Activated naive CD8-positive, alpha-beta T cell treated with anti-CD3 and anti-CD28 coated beads, Interleukin-2, amount 10 ng/mL, durations not matched to agents 7 days and 5 days (primary cell): ENCODE data around the gene MST1. TPM values are rescaled to one million over a fixed set of nuclear protein-coding genes. Genes with fewer than 3 reads are reported as not detected.
A peak's percentile ranks its signal among the peaks of the same experiment; 100 is the strongest.

Experiments
- ATAC-seq: fragments of 150-1000 bp; cut with Tn5 transposase; one replicate; pipeline ENCODE4 v1.10.0; 2021; ENCODE audit warnings: low read depth, moderate library complexity
- POLR2A ChIA-PET: fragments of 350-600 bp; sonication (Branson Sonifier 250); formaldehyde crosslinking; loops from one replicate; lab custom pipeline; 2021; ENCODE audit warnings: antibody characterized with exemption; lab: Charles Lee
- DNase-seq: peaks from one replicate; pipeline ENCODE4 v3.0.0; 2021
- H3K27ac Mint-ChIP-seq: one replicate; pipeline ENCODE4 v1.8.0; 2022; ENCODE audit warnings: mild to moderate bottlenecking, mixed read lengths
- H3K27me3 Mint-ChIP-seq: one replicate; pipeline ENCODE4 v1.8.0; 2022; ENCODE audit warnings: mild to moderate bottlenecking, moderate library complexity, mixed read lengths
- H3K36me3 Mint-ChIP-seq: one replicate; pipeline ENCODE4 v1.8.0; 2021; ENCODE audit warnings: mild to moderate bottlenecking, mixed read lengths
- H3K4me1 Mint-ChIP-seq: one replicate; pipeline ENCODE4 v1.8.0; 2021; ENCODE audit warnings: mixed read lengths
- H3K4me3 Mint-ChIP-seq: one replicate; pipeline ENCODE4 v1.8.0; 2022; ENCODE audit warnings: mild to moderate bottlenecking, moderate library complexity, mixed read lengths
- H3K9me3 Mint-ChIP-seq: one replicate; pipeline ENCODE4 v1.8.0; 2021; ENCODE audit warnings: mixed read lengths
- total RNA-seq, 2 experiments: library from RNA; stranded (reverse); gene quantifications; one replicate each; pipeline ENCODE4 v1.2.3, GENCODE V29; 2021

Gene MST1
- total RNA-seq, 2 experiments from 2014 or later: 10.3 to 11.0 TPM

- peaks cover 2% of the 10 kb centered on the region for H3K4me1 Mint-ChIP-seq
- H3K36me3 Mint-ChIP-seq: no peaks in the 10 kb centered on the region
- peaks cover 5% of the 10 kb centered on the region for H3K27me3 Mint-ChIP-seq
- H3K27ac Mint-ChIP-seq: no peak overlapping the region
- ATAC-seq: no peak
- POLR2A ChIA-PET: interaction anchor here (0.9 kb wide), 1 partner anchor 113 kb away, joined by 3 read pairs; no protein-coding TSS in a partner anchor
- H3K4me3 Mint-ChIP-seq: no peak overlapping the region
- DNase-seq: no peak
- H3K9me3 Mint-ChIP-seq: no peaks in the 10 kb centered on the region
These were observed 36.3 kb downstream of the MST1 start for GRCh38 chr3:49652903-49653415.

DNA sequence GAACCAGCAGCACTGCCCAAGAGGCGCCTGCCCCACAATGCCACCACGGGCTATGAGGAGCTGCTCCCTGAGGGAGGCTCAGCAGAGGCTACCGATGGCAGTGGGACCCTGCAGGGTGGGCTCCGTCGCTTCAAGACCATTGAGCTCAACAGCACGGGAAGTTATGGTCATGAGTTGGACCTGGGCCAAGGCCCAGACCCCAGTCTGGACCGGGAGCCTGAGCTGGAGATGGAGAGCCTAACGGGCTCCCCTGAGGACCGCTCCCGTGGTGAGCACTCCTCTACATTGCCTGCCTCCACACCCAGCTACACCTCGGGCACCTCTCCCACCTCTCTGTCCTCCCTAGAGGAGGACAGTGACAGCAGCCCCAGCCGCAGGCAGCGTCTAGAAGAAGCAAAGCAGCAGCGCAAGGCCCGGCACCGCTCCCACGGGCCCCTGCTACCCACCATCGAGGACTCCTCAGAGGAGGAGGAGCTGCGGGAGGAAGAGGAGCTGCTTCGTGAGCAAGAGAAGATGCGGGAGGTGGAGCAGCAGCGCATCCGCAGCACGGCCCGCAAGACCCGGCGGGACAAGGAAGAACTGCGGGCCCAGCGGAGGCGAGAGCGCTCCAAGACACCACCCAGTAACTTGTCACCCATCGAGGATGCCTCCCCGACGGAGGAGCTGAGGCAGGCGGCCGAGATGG is 36.9 kb downstream of the MST1 start:
- no peak for DNase-seq

GRCh38 chr3:49650637-49651036 is 38.6 kb downstream of the MST1 start:
- Mint-ChIP-seq H3K27me3 (no peaks in the 10 kb centered on the region), H3K36me3 (no peaks in the 10 kb centered on the region), H3K9me3 (no peaks in the 10 kb centered on the region), H3K27ac (no peak overlapping the region), H3K4me1 (peaks cover 5% of the 10 kb centered on the region), H3K4me3 (no peak overlapping the region)
- POLR2A ChIA-PET: no interaction called here
- no peak for ATAC-seq
- DNase-seq: no peak

More for the DNA sequence above, 36.9 kb downstream of the MST1 start:
- POLR2A ChIA-PET: interaction anchor here (0.9 kb wide), 1 partner anchor 112 kb away, joined by 3 read pairs; no protein-coding TSS in a partner anchor
- Mint-ChIP-seq H3K4me1 (peaks cover 5% of the 10 kb centered on the region), H3K36me3 (no peaks in the 10 kb centered on the region), H3K9me3 (no peaks in the 10 kb centered on the region), H3K4me3 (no peak overlapping the region), H3K27me3 (peaks cover 5% of the 10 kb centered on the region), H3K27ac (no peak overlapping the region)
- no peak for ATAC-seq

DNA sequence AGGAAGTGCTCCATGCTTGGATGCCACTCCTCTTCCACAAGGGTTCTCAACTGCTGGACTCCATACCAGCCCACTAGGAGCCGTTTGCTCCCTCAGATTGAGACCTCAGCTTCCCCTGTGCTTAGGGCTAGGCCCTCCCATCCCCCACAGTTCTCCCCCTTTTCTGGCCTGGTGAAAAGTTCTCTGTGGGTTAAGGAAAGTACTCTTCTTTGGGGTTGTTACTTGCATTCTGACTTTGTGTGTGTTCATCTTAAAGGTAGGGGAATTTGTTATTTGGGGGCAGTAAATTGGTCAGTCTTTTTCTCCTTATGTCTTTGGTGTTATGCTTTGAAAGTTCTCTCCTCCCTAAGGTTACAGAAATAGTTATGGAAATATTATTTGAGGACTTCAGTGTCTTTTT is 39.1 kb downstream of the MST1 start:
- H3K36me3 Mint-ChIP-seq: no peaks in the 10 kb centered on the region
- H3K4me1 Mint-ChIP-seq: peaks cover 5% of the 10 kb centered on the region
- DNase-seq (no peak), ATAC-seq (no peak)
- H3K9me3 Mint-ChIP-seq: no peaks in the 10 kb centered on the region
- H3K27ac Mint-ChIP-seq: no peak overlapping the region
- H3K27me3 Mint-ChIP-seq: no peaks in the 10 kb centered on the region
- H3K4me3 Mint-ChIP-seq: no peak overlapping the region
- POLR2A ChIA-PET: no interaction called here

DNA sequence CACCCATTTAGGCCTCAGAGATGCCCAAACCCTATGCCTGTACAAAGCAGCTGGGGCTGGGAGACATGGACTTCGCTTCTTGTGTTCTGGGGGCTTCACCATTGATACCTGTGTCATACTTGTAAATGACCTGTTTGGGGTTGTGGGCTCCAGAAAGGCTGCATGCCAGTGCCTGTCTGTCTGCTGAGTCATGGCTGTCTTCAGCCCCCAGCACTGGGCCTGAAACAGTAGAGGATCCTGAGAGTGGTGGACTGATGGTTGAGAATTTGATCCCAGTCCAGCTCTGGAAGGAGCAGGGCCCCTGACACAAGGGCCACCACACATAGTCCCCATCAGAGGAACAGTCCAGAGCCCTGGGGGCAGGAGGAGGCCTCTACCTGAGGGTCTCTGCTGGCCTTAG is 39.7 kb downstream of the MST1 start:
- H3K27me3 Mint-ChIP-seq: no peaks in the 10 kb centered on the region
- ATAC-seq (peak; percentile 9), DNase-seq (no peak)
- H3K9me3 Mint-ChIP-seq: no peaks in the 10 kb centered on the region
- no peak overlapping the region for H3K4me3 Mint-ChIP-seq
- peaks cover 3% of the 10 kb centered on the region for H3K4me1 Mint-ChIP-seq
- no peaks in the 10 kb centered on the region for H3K36me3 Mint-ChIP-seq
- no peak overlapping the region for H3K27ac Mint-ChIP-seq
- POLR2A ChIA-PET: no interaction called here

GRCh38 chr3:49648354-49649019 is 40.8 kb downstream of the MST1 start:
- no peak for DNase-seq
- Mint-ChIP-seq H3K9me3 (no peaks in the 10 kb centered on the region), H3K27ac (peak overlapping the region; percentile 45), H3K36me3 (no peaks in the 10 kb centered on the region), H3K4me1 (peaks cover 3% of the 10 kb centered on the region), H3K27me3 (no peaks in the 10 kb centered on the region), H3K4me3 (no peak overlapping the region)
- ATAC-seq: no peak
- POLR2A ChIA-PET: no interaction called here

- Mint-ChIP-seq H3K4me1 (peaks cover 3% of the 10 kb centered on the region), H3K27ac (no peak overlapping the region), H3K9me3 (no peaks in the 10 kb centered on the region), H3K36me3 (no peaks in the 10 kb centered on the region), H3K4me3 (no peak overlapping the region), H3K27me3 (no peaks in the 10 kb centered on the region)
- DNase-seq (no peak), ATAC-seq (no peak)
- POLR2A ChIA-PET: no interaction called here
These were observed 41.5 kb downstream of the MST1 start for GRCh38 chr3:49647741-49648140.

DNA sequence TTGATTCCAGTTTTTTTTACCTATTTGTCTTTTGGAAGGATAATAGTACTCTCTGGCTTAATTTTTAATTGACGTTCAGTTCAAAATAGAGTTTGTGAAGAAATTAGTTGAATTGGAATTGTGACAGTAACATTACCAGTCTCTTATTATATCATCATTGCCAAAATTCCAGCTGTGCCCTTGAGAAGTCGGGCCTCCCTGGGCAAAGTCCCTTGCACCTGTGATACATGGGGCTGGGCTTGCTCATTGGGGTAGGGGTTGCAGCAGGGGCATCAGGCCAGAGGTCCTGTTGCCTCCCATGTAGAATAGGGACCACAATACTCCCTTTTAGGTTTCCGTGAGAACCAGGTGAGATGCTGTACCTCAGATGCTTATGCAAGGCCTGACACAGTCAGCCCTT is 43.0 kb downstream of the MST1 start:
- Mint-ChIP-seq H3K36me3 (no peaks in the 10 kb centered on the region), H3K9me3 (no peaks in the 10 kb centered on the region), H3K27me3 (no peaks in the 10 kb centered on the region), H3K4me1 (peaks cover 3% of the 10 kb centered on the region), H3K27ac (no peak overlapping the region), H3K4me3 (no peak overlapping the region)
- ATAC-seq (no peak), DNase-seq (no peak)
- POLR2A ChIA-PET: no interaction called here

- H3K4me1 Mint-ChIP-seq: peaks cover 3% of the 10 kb centered on the region
- H3K9me3 Mint-ChIP-seq: no peaks in the 10 kb centered on the region
- H3K4me3 Mint-ChIP-seq: no peak overlapping the region
- POLR2A ChIA-PET: no interaction called here
- H3K27me3 Mint-ChIP-seq: peaks cover 4% of the 10 kb centered on the region
- H3K27ac Mint-ChIP-seq: no peak overlapping the region
- DNase-seq: no peak
- H3K36me3 Mint-ChIP-seq: no peaks in the 10 kb centered on the region
- no peak for ATAC-seq
These were observed 44.6 kb downstream of the MST1 start for GRCh38 chr3:49644684-49645083.

DNA sequence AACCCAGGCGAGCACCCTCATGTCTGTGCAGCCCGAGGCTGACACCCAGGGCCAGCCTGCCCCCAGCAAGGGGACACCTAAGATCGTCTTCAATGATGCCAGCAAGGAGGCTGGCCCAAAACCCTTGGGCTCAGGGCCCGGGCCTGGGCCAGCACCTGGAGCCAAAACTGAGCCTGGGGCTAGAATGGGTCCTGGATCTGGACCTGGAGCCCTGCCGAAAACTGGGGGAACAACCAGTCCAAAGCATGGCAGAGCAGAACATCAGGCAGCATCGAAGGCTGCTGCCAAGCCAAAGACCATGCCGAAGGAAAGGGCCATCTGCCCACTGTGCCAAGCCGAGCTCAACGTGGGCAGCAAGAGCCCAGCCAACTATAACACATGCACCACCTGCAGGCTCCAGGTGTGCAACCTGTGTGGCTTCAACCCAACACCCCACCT is 46.5 kb downstream of the MST1 start:
- DNase-seq: no peak
- no peak overlapping the region for H3K4me3 Mint-ChIP-seq
- no peaks in the 10 kb centered on the region for H3K36me3 Mint-ChIP-seq
- no peak overlapping the region for H3K27ac Mint-ChIP-seq
- H3K4me1 Mint-ChIP-seq: peaks cover under 1% of the 10 kb centered on the region
- no peak for ATAC-seq
- no peaks in the 10 kb centered on the region for H3K9me3 Mint-ChIP-seq
- H3K27me3 Mint-ChIP-seq: peaks cover 4% of the 10 kb centered on the region
- POLR2A ChIA-PET: no interaction called here

- peaks cover 4% of the 10 kb centered on the region for H3K27me3 Mint-ChIP-seq
- no peaks in the 10 kb centered on the region for H3K36me3 Mint-ChIP-seq
- H3K4me3 Mint-ChIP-seq: no peak overlapping the region
- H3K27ac Mint-ChIP-seq: no peak overlapping the region
- POLR2A ChIA-PET: interaction anchor here (0.6 kb wide), 1 partner anchor 164 kb away, joined by 6 read pairs; no protein-coding TSS in a partner anchor
- DNase-seq: no peak
- H3K9me3 Mint-ChIP-seq: no peaks in the 10 kb centered on the region
- peaks cover under 1% of the 10 kb centered on the region for H3K4me1 Mint-ChIP-seq
- ATAC-seq: no peak
These were observed 47.2 kb downstream of the MST1 start for GRCh38 chr3:49641921-49642707.

DNA sequence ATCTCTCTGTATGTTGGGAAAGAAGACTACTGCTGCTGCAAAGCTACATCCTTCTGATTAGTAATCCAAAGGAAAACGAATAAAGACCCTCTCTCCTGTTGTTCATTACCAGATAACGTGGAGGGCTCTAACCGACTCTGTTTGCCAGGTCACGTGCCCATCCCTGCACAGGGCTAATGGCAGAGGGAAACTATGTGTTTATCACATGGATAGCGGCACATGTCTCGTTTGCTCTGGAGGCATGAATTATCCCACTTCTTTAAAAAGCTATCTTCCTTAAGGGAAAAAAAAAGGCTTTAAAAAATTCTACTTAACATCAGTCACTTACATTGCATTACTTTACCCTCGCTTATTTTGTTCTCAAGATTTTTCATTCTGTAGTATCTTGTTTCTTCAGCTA is 48.0 kb downstream of the MST1 start:
- Mint-ChIP-seq H3K27ac (no peak overlapping the region), H3K27me3 (peaks cover 4% of the 10 kb centered on the region), H3K9me3 (no peaks in the 10 kb centered on the region), H3K4me3 (no peak overlapping the region), H3K36me3 (no peaks in the 10 kb centered on the region), H3K4me1 (peaks cover 3% of the 10 kb centered on the region)
- POLR2A ChIA-PET: interaction anchor here (0.6 kb wide), 1 partner anchor 163 kb away, joined by 6 read pairs; no protein-coding TSS in a partner anchor
- ATAC-seq (no peak), DNase-seq (no peak)

GRCh38 chr3:49639551-49639950 is 49.7 kb downstream of the MST1 start:
- no peak for DNase-seq
- H3K4me3 Mint-ChIP-seq: no peak overlapping the region
- H3K36me3 Mint-ChIP-seq: no peaks in the 10 kb centered on the region
- H3K4me1 Mint-ChIP-seq: peaks cover 3% of the 10 kb centered on the region
- ATAC-seq: no peak
- peaks cover 4% of the 10 kb centered on the region for H3K27me3 Mint-ChIP-seq
- POLR2A ChIA-PET: no interaction called here
- H3K9me3 Mint-ChIP-seq: no peaks in the 10 kb centered on the region
- H3K27ac Mint-ChIP-seq: no peak overlapping the region
